HG02943 (cell line): ENCODE results near the gene MPDU1.
"Not testable (repeated sequence)": the region's sequence is repeated elsewhere in the genome, so short reads cannot be mapped to it uniquely, and the experiment has no call there.

Experiments
- ATAC-seq: cut with Tn5 transposase; IDR thresholded peaks from one replicate; pipeline ENCODE4 v1.9.1; 2021; ENCODE audit warnings: mild to moderate bottlenecking, low read depth, moderate library complexity; ENCODE audit not compliant: unreplicated experiment

Gene MPDU1

GRCh38 chr17:7579834-7580603, 3.6 kb upstream of the MPDU1 start:
- no peak for ATAC-seq

DNA sequence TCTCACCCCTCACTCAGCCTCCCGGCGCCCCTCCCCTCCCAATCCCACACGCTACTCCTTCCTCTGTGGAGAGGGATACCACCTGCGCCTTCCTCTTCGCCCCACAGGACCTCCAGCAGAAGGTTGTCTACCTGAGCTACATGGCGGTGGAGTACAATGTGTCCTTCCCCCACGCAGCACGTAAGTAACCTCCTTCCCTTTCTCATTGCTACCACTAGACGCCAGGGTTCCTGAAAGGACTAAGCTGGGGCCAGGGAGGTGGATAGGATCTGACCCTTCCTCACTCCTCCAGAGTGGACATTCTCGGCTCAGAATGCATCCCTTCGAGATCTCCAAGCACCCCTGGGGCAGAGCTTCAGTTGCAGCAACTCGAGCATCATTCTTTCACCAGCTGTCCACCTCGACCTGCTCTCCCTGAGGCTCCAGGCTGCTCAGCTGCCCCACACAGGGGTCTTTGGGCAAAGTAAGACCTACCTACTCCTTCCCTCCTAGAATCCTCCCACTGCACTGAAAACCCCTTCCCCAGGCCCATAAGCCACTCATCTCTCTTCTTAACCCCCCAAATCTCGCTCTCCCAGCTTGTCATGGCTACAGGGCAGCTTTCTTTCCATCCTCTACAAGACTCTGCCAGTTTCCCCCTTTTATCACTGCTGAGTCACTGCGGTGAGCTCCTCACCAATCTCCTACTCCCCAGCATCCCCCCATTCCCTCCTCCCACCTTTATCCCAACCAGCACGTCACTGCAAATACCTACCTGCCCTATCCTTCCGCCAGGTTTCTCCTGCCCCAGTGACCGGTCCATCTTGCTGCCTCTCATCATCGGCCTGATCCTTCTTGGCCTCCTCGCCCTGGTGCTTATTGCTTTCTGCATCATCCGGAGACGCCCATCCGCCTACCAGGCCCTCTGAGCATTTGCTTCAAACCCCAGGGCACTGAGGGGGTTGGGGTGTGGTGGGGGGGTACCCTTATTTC, 2.8 kb upstream of the MPDU1 start:
- ATAC-seq, result no peak

GRCh38 chr17:7582396-7583252, 1.0 kb upstream of the MPDU1 start:
- ATAC-seq, result no peak

- no peak for ATAC-seq
Measured at GRCh38 chr17:7586673-7587419, 3.2 kb downstream of the MPDU1 start.

DNA sequence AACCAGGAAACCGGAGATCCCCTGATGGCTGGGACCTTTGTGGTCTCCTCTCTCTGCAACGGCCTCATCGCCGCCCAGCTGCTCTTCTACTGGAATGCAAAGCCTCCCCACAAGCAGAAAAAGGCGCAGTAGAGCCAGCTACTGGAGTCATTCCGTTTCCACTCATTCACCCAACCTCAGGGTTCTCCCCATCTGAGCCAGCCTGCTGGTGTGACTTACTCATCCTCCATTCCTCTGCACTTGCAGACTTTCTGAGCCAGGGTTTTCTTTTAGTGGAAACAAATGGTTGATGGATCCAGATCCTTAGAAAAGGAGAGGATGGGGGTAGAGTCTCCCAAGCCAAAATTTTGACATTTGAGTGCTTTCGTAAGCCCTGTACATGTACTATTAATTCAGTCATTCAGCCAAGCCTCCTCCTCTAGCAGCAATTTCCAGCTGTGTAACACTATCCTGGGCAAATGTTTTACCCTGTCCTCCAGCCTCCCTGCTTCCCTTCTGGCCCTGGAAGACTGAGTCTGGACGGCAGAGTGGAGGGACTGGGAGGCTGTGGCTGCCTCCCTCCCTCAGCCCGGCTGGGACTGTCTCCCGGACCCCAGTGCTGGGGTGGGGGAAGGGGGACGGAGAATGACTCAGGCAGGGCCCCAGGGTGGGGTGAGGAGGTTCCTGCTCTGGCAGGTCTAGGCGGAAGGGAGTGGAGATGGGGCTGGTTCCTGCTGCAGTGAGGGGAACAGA, 3.9 kb downstream of the MPDU1 start:
- no peak for ATAC-seq

DNA sequence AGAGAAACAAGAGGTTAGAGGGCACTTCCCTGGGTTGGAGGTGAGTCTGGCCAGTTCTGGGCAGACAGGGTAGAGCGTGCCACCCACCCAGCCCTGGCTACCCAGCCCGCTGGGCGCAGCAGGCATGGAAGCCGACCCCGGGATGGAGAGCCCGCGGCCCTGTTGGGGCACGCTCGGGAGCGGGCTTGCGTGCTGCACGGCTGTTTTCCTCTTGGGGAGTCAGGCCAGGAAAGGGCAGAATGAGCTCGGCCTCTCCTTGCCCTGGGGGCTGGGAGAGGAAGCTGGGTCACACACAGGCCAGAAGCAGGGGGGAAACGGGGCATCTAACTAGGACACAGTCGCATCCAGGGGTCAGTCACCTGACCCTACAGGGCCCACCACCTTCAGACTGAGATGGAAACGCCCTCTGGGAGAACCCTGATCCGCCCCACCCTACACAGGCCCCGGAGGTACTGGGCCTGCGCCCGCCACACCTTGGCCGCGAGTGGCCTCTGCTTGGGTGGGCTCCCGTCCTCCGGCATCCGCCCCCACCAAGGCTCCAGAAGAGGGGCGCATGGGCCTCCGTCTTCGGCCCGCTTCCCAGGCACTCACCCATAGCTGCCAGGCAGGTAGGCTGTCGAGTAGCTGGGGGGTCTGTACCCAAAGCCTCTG, 5.0 kb downstream of the MPDU1 start:
- no peak for ATAC-seq

DNA sequence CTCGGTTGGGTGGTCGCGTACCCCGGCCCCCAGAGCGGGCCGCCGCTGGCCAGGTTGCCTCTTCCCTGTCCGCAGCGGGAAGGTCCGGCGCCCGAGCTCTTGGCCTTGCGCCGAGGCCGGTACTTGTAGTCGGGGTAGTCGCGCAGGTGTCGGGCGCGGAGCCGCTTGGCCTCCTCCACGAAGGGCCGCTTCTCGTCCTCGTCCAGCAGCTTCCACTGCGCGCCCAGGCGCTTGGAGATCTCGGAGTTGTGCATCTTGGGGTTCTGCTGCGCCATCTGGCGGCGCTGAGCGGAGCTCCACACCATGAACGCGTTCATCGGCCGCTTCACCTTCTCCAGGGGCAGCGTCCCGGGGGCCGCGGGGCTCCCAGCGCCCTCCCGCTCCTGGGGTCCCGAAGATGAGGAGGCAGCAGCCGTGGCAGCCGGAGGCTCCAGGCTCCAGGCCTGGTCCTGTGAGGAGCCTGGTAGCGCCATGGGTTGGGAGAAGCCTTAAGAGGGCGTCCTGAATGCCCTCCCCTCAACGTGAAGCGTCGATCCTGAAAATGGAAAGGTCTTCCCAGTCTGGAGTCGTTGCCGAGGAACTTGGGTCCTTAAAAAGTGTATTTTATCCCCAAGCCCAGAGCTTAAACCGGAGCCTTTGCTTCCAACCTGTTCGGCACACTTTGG, 5.7 kb downstream of the MPDU1 start:
- no peak for ATAC-seq

- no peak for ATAC-seq
Measured at GRCh38 chr17:7589891-7590691, 6.4 kb downstream of the MPDU1 start, which contains the start of gene SOX15. TSS of gene SOX15 (minus strand) at chr17:7590094. CDS start at chr17:7589676, 418 bp downstream.

- ATAC-seq, result no peak
Measured at GRCh38 chr17:7590743-7591142, 7.1 kb downstream of the MPDU1 start.

DNA sequence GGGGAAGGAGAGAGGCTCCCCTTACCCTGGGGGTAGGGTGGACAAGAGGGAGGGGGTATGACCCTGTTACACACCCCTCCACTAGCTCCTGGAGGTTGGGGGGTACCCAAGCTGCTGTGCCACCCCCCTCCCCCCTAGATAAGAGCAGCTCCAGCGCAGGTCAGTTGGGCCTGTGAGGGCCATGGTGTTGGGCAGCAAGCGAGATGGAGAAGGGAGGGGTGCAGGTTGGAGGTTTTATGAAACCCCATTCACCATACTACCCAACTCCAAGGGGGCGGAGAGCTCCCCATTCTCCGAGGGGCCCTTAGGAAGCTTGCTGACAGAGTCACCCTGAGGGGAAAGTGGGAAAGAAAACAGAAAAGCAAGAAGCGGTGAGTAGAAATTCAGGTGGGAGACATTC, 7.9 kb downstream of the MPDU1 start:
- no peak for ATAC-seq

DNA sequence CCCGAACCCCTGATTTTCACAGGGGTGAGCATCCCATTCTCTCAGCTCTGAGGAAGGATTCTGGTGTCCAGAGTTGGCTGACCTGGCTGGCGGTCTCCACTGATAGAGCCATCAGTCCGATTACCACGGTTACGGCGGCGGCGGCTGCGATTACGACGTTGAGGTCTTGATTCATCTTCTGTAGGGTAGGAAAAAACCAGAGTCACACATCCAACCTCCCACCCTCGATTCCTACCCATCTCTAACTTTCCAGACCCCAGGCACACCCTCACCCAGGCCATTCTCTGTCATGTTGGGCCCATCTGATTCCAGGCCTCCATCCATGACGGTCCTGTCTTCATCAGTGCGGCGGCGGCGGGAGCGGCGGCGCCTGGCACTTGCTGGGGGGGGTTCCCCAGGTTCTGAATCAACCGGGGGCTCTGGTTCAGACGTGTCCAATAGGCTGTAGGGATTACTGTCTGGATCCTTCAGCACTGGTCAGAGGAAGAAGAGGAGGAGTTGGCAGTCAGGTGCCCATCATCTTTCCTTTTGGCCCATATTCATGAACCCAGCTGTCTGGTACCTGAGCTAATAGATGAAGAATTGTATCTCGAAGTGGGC, 8.9 kb downstream of the MPDU1 start:
- no peak for ATAC-seq

- ATAC-seq, result no peak
Measured at GRCh38 chr17:7593296-7593695, 9.6 kb downstream of the MPDU1 start.

DNA sequence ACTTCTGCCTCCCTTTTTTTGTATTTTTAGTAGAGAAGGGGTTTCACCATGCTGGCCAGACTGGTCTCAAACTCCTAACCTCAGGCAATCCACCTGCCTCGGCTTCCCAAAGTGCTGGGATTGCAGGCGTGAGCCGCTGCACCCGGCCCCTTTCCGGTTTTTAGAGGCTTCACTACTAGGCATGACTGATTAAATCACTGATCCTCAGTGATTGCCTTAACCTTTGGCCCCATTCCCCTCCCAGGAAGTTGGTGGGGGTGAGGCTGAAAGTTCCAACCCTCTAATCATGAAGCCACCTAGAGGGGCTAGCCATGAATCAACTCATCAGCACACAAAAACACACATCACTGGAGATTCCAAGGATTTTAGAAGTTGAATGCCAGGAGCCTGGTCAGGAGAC, 13.9 kb downstream of the MPDU1 start:
- ATAC-seq, result not testable (repeated sequence)

DNA sequence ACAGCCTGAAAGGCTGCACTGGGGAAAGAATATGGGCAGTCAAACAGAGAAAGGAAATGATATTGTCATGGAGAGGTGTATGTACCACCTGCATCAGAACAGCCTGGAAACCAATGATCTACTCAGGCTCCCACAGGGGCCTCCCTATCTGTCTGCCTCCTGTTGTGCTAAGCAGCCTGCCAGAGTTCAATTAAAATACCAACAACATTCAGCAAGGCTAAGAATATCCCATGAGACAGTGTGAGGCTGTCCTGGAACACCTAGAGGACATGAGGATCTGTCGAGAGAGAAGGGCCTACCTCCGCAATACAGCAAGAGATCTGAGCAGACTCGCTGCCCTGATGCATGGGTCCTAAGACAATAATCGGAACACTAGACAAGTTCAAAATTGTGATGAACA, 22.6 kb downstream of the MPDU1 start:
- no peak for ATAC-seq

- ATAC-seq, result no peak
Measured at GRCh38 chr17:7610641-7611040, 27.0 kb downstream of the MPDU1 start.

- no peak for ATAC-seq
Measured at GRCh38 chr17:7611635-7612293, 28.1 kb downstream of the MPDU1 start.

DNA sequence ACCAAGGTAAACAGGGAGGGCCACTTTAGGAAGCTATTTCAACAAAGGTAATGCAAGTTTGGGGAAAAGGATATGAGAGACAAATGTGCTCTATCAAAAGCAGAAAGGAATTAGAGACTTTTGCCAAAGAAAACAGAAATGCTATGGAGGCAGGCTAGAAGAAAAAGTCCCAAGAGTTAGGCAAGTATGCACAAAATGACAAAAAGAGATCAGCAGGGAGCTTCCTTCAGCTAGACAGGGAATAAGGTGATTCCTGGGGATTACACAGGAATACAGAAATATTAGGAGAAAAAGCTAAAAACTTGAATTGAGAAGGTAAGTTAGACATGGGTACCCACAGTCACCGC, 28.6 kb downstream of the MPDU1 start:
- no peak for ATAC-seq
